Neural cell (in vitro differentiated cells): ENCODE data around the gene CLDND2. TPM values are rescaled to one million over a fixed set of nuclear protein-coding genes. Genes with fewer than 3 reads are reported as not detected.

ENCODE experiments used
- H2AFZ ChIP-seq: fragments of 200-600, 300-800 bp; sonication (generic), shearing (Covaris generic); 2 replicates; pipeline ENCODE4 v1.6.0; 2014; ENCODE audit warnings: low read depth, mild to moderate bottlenecking, antibody characterized with exemption, low read length, moderate library complexity
- H3F3A ChIP-seq: fragments of 200-600 bp; shearing (Covaris generic); 2 replicates; pipeline ENCODE4 v1.6.1; 2016; ENCODE audit warnings: mild to moderate bottlenecking, moderate library complexity, mixed read lengths, antibody characterized with exemption, low read length; ENCODE audit not compliant: insufficient read depth, poor library complexity, severe bottlenecking
- H3K27ac ChIP-seq: fragments of 200-600, 300-800 bp; sonication (generic), shearing (Covaris generic); 2 replicates; pipeline ENCODE4 v1.5.1; 2014; ENCODE audit warnings: mild to moderate bottlenecking, low read length, moderate library complexity
- H3K27me3 ChIP-seq: fragments of 300-800, 200-600 bp; sonication (generic), shearing (Covaris generic); 2 replicates; pipeline ENCODE4 v1.6.0; 2014; ENCODE audit warnings: mild to moderate bottlenecking, low read depth, low read length, moderate library complexity; ENCODE audit not compliant: insufficient read depth
- H3K36me3 ChIP-seq: fragments of 300-800, 200-600 bp; sonication (generic), shearing (Covaris generic); 2 replicates; pipeline ENCODE4 v1.5.1; 2014; ENCODE audit warnings: mild to moderate bottlenecking, antibody characterized with exemption, low read length, moderate library complexity; ENCODE audit not compliant: insufficient read depth
- H3K4me2 ChIP-seq: fragments of 300-800, 200-600 bp; sonication (generic), shearing (Covaris generic); 2 replicates; pipeline ENCODE4 v1.6.0; 2014; ENCODE audit warnings: mild to moderate bottlenecking, low read length
- H3K4me3 ChIP-seq: fragments of 300-800, 200-600 bp; sonication (generic), shearing (Covaris generic); 2 replicates; pipeline ENCODE4 v1.5.1; 2014; ENCODE audit warnings: mild to moderate bottlenecking, low read length, moderate library complexity
- H3K79me2 ChIP-seq: fragments of 200-600 bp; shearing (Covaris generic); replicated peaks from 2 replicates; pipeline ENCODE4 v1.6.0; 2014; ENCODE audit warnings: mild to moderate bottlenecking, low read length, moderate library complexity; ENCODE audit not compliant: insufficient read depth
- H3K9ac ChIP-seq: fragments of 300-800, 200-600 bp; sonication (generic), shearing (Covaris generic); 2 replicates; pipeline ENCODE4 v1.6.1; 2016; ENCODE audit warnings: mild to moderate bottlenecking, low read length, mixed read lengths
- H3K9me2 ChIP-seq: fragments of 200-600 bp; shearing (Covaris generic); 2 replicates; pipeline ENCODE4 v1.6.1; 2016; ENCODE audit warnings: mild to moderate bottlenecking, low read length, mixed read lengths; ENCODE audit not compliant: insufficient read depth
- H3K9me3 ChIP-seq: fragments of 200-600, 300-800 bp; sonication (generic), shearing (Covaris generic); 2 replicates; pipeline ENCODE4 v1.6.1; 2016; ENCODE audit warnings: mild to moderate bottlenecking, mixed run types, low read length, moderate library complexity, mixed read lengths
- H4K20me1 ChIP-seq: fragments of 200-600 bp; shearing (Covaris generic); 2 replicates; pipeline ENCODE4 v1.6.1; 2016; ENCODE audit warnings: mild to moderate bottlenecking, mixed run types; ENCODE audit not compliant: insufficient read depth
- EP300 ChIP-seq: fragments of 450-650 bp; conservative IDR thresholded peaks from 2 replicates; pipeline ENCODE4 v1.6.1; 2014; ENCODE audit warnings: antibody characterized with exemption, mild to moderate bottlenecking, moderate library complexity; ENCODE audit not compliant: poor library complexity, severe bottlenecking
- EZH2 ChIP-seq: fragments of 200-600, 300-800 bp; shearing (Covaris generic), sonication (generic); IDR thresholded peaks from 2 replicates; pipeline ENCODE4 v1.6.1; 2014; ENCODE audit warnings: antibody characterized with exemption, low read length, borderline replicate concordance, mild to moderate bottlenecking; ENCODE audit not compliant: insufficient read depth, poor library complexity, severe bottlenecking
- MXI1 ChIP-seq: fragments of 450-650 bp; conservative IDR thresholded peaks from 2 replicates; pipeline ENCODE4 v1.6.1; 2014; ENCODE audit warnings: antibody characterized with exemption, mild to moderate bottlenecking; ENCODE audit not compliant: poor library complexity, severe bottlenecking
- POLR2AphosphoS5 ChIP-seq: IDR thresholded peaks from 2 replicates; pipeline ENCODE4 v1.6.1; 2012
- RAD21 ChIP-seq: fragments of 450-650 bp; conservative IDR thresholded peaks from 2 replicates; pipeline ENCODE4 v1.6.1; 2014; ENCODE audit warnings: antibody characterized with exemption, mild to moderate bottlenecking, moderate library complexity
- REST ChIP-seq: IDR thresholded peaks from 2 replicates; pipeline ENCODE4 v1.6.1; 2012; ENCODE audit warnings: borderline replicate concordance
- SMC3 ChIP-seq: fragments of 450-650 bp; conservative IDR thresholded peaks from 2 replicates; pipeline ENCODE4 v1.6.1; 2014; ENCODE audit warnings: antibody characterized with exemption, mild to moderate bottlenecking, moderate library complexity; ENCODE audit not compliant: poor library complexity
- TAF1 ChIP-seq: IDR thresholded peaks from 2 replicates; pipeline ENCODE4 v1.6.1; 2012; ENCODE audit warnings: low read depth
- polyA plus RNA-seq: library from polyadenylated mRNA; depleted of rRNA; stranded (reverse); fragments of >200 nt; gene quantifications from 2 replicates; pipeline ENCODE4 v1.2.3, GENCODE V29; 2014
- TF ChIP-seq, protein P1 (sequence below): fragments of 450-650 bp; IDR thresholded peaks from 2 replicates; pipeline ENCODE4 v1.5.1; 2014; ENCODE audit warnings: antibody characterized with exemption, mild to moderate bottlenecking, moderate library complexity; ENCODE audit not compliant: poor library complexity, severe bottlenecking

The CLDND2 gene
- polyA plus RNA-seq, 1 donor from 2014 or later: not detected

DNA sequence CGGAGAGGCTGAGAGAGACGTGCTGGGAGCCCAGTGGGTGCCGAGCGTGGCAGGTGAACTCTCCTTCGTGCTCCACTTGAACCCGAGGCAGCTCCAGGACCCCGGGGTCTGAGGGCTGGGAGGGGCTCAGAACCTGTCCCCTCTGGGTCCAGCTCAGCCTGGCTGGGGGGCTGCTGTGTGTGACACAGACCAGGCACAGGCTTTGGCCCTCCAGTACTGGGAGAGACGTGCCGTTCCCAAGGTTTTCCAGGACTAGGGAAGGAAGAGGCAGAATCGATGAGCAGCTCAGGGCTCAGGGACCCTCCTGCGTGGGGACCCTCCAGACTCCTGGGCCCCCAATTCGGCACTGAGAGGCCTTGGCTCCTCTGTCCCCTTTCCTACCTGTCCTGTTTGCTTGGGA, 46.4 kb upstream of the CLDND2 start:
- H3K27me3 ChIP-seq: no peaks in the 10 kb centered on the region
- no peak overlapping the region for H3K27ac ChIP-seq
- H4K20me1 ChIP-seq: no peaks in the 10 kb centered on the region
- H3K9ac ChIP-seq: no peak overlapping the region
- H3K9me3 ChIP-seq: no peaks in the 10 kb centered on the region
- H3K79me2 ChIP-seq: no peaks in the 10 kb centered on the region
- no peak overlapping the region for H3K4me2 ChIP-seq
- H3F3A ChIP-seq: no peaks in the 10 kb centered on the region
- H2AFZ ChIP-seq: no peak overlapping the region
- no peaks in the 10 kb centered on the region for H3K9me2 ChIP-seq
- no peaks in the 10 kb centered on the region for H3K36me3 ChIP-seq
- TF ChIP-seq, protein P1, sequence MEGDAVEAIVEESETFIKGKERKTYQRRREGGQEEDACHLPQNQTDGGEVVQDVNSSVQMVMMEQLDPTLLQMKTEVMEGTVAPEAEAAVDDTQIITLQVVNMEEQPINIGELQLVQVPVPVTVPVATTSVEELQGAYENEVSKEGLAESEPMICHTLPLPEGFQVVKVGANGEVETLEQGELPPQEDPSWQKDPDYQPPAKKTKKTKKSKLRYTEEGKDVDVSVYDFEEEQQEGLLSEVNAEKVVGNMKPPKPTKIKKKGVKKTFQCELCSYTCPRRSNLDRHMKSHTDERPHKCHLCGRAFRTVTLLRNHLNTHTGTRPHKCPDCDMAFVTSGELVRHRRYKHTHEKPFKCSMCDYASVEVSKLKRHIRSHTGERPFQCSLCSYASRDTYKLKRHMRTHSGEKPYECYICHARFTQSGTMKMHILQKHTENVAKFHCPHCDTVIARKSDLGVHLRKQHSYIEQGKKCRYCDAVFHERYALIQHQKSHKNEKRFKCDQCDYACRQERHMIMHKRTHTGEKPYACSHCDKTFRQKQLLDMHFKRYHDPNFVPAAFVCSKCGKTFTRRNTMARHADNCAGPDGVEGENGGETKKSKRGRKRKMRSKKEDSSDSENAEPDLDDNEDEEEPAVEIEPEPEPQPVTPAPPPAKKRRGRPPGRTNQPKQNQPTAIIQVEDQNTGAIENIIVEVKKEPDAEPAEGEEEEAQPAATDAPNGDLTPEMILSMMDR: no peak
- TF ChIP-seq REST (no peak), RAD21 (no peak), EP300 (no peak), TAF1 (no peak), SMC3 (no peak), MXI1 (no peak), POLR2AphosphoS5 (no peak), EZH2 (no peak)
- H3K4me3 ChIP-seq: no peak overlapping the region

DNA sequence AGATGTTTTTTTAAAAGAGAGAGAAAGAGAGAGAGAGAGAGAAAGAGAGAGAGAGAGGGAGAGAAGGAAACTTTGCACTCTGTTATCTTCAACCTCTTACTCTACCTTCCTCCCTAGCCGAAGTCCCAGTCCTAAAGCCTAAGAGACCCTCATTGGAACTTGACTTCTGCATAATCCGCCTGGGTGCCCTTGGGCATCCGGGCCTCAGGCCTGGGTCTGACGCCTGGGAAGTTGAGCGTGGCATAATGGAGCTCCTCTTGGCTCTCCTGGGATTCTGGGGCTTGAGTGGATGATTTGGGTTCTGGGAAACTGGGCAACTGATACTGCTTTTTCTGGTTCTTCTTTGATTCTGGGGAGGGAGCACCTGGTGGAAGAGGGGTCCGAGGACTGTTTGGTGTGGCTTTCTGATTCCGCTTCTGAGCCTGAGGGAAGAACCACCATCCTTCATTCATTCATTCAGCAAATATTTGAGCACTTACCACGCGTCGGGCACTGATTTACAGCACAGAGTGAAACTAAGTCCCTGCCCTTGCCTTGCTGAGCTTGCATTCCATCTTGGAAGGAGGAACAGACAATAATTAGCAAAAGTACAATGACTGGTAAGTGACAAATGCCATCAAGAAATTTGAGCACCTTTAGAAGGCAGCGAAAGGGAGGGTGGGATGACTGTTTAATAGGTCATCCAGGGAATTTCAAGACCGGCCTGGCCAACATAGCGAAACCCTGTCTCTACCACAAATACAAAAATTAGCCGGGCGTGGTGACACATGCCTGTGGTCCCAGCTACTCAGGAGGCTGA, 42.3 kb upstream of the CLDND2 start:
- Histone ChIP-seq H3K4me2 (no peak overlapping the region), H2AFZ (no peak overlapping the region), H3K9ac (no peak overlapping the region), H3F3A (no peaks in the 10 kb centered on the region), H3K27me3 (no peaks in the 10 kb centered on the region), H3K9me3 (no peaks in the 10 kb centered on the region), H3K36me3 (no peaks in the 10 kb centered on the region), H3K9me2 (no peaks in the 10 kb centered on the region), H4K20me1 (no peaks in the 10 kb centered on the region), H3K27ac (no peak overlapping the region), H3K4me3 (no peak overlapping the region), H3K79me2 (no peaks in the 10 kb centered on the region)
- no peak for TF ChIP-seq POLR2AphosphoS5
- TF ChIP-seq, protein P1: no peak
- no peak for TF ChIP-seq RAD21
- no peak for TF ChIP-seq SMC3
- TF ChIP-seq EZH2: no peak
- TF ChIP-seq MXI1: no peak
